Spleen (tissue), 7 donors: Measurements from ENCODE around the gene MAN1A2.

Source experiments
- CTCF ChIP-seq, 11 experiments: fragments of 200-600 bp in 7 of 11; fragments of 450-650 bp in 4 of 11; sonication (generic) in 4 of 11; IDR thresholded peaks in 8 of 11; conservative IDR thresholded peaks in 3 of 11; 1 replicate in 7 of 11; 2 replicates in 4 of 11; pipeline versions ENCODE4 v1.4.0 to v1.8.0; 2016 to 2021; ENCODE audit warnings: antibody characterized with exemption in 11 of 11, inconsistent platforms in 4 of 11, mild to moderate bottlenecking in 1 of 11
- POLR2A ChIP-seq, 3 donors: fragments of 450-650 bp; IDR thresholded peaks; one replicate each; pipeline ENCODE4 v1.5.1; 2017; ENCODE audit warnings: antibody characterized with exemption in 3 of 3, mild to moderate bottlenecking in 1 of 3
- POLR2AphosphoS5 ChIP-seq, 3 donors: sonication (generic); formaldehyde crosslinking; IDR thresholded peaks; one replicate each; pipeline ENCODE4 v1.5.1; 2017; ENCODE audit warnings: antibody characterized with exemption in 3 of 3
- donor health status: DM: no; HTN: no; CAD: no; lungs with moderate emphysema.
- donor health status: DM: no; HTN: no; CAD: no.
- donor health status: DM: no; HTN: no; CAD: no.

GRCh38 chr1:117427297-117427696 lies 60.0 kb downstream of the MAN1A2 start:
- no peak for TF ChIP-seq CTCF (IDR thresholded peaks at IDR 0.05 in 8 of 11, conservative IDR thresholded peaks at IDR 0.05 in 3 of 11)
- no peak for TF ChIP-seq POLR2AphosphoS5 (IDR thresholded peaks at IDR 0.05)
- no peak for TF ChIP-seq POLR2A (IDR thresholded peaks at IDR 0.05)
